Cardiac muscle cell (in vitro differentiated cells and primary cell): Measurements from ENCODE around the gene GJC2. TPM values are rescaled to one million over a fixed set of nuclear protein-coding genes. Genes with fewer than 3 reads are reported as not detected.

Experiments used
- DNase-seq, 2 donors: peaks; one replicate each; pipeline versions ENCODE4 v3.0.0 to v3.0.0-alpha.2; 2010 to 2017; ENCODE audit warnings: low read depth in 1 of 2, low spot score in 1 of 2
- H3K27ac ChIP-seq: fragments of 200-600 bp; sonication (generic); 2 replicates; pipeline ENCODE4 v1.5.1; 2016
- H3K27me3 ChIP-seq: fragments of 200-600 bp; sonication (generic); 2 replicates; pipeline ENCODE4 v1.6.0; 2016; ENCODE audit warnings: control low read depth
- H3K36me3 ChIP-seq: fragments of 200-600 bp; sonication (generic); 2 replicates; pipeline ENCODE4 v1.5.1; 2016; ENCODE audit warnings: control low read depth
- H3K4me1 ChIP-seq: fragments of 200-600 bp; sonication (generic); 2 replicates; pipeline ENCODE4 v1.8.1; 2017; ENCODE audit warnings: low read depth, mild to moderate bottlenecking, mixed run types
- H3K4me3 ChIP-seq: fragments of 200-600 bp; sonication (generic); 2 replicates; pipeline ENCODE4 v1.5.1; 2016; ENCODE audit warnings: mild to moderate bottlenecking
- H3K9me3 ChIP-seq: fragments of 200-600 bp; sonication (generic); 2 replicates; pipeline ENCODE4 v1.5.1; 2017; ENCODE audit warnings: low read depth, mild to moderate bottlenecking, control low read depth
- CTCF ChIP-seq: IDR thresholded peaks from 2 replicates; pipeline ENCODE4 v1.5.1; 2012; ENCODE audit warnings: low read depth, mild to moderate bottlenecking, low read length
- polyA plus RNA-seq: library from polyadenylated mRNA; unstranded; fragments of >200 nt; fragmentation: Nextera tagmentation; extraction: Ambion mirVana; gene quantifications from 2 replicates; pipeline ENCODE4 v1.2.1, GENCODE V29; 2016
- total RNA-seq: library from RNA; depleted of rRNA; stranded (reverse); fragments of >200 nt; gene quantifications from 2 replicates; pipeline ENCODE4 v1.2.3, GENCODE V29; 2016

Gene GJC2
- total and polyA plus RNA-seq, 2 experiments from 2014 or later = 0.13 to 0.51 TPM

- Histone ChIP-seq H3K27ac (peak overlapping the region; percentile 34), H3K9me3 (no peaks in the 10 kb centered on the region), H3K36me3 (no peaks in the 10 kb centered on the region), H3K4me3 (no peak overlapping the region), H3K4me1 (peaks cover 5% of the 10 kb centered on the region), H3K27me3 (no peaks in the 10 kb centered on the region)
- TF ChIP-seq CTCF = no peak
- DNase-seq = peak in 1 of 2 donors; percentile 96
Measured at GRCh38 chr1:228150461-228151179, 890 bp downstream of the GJC2 start.

DNA sequence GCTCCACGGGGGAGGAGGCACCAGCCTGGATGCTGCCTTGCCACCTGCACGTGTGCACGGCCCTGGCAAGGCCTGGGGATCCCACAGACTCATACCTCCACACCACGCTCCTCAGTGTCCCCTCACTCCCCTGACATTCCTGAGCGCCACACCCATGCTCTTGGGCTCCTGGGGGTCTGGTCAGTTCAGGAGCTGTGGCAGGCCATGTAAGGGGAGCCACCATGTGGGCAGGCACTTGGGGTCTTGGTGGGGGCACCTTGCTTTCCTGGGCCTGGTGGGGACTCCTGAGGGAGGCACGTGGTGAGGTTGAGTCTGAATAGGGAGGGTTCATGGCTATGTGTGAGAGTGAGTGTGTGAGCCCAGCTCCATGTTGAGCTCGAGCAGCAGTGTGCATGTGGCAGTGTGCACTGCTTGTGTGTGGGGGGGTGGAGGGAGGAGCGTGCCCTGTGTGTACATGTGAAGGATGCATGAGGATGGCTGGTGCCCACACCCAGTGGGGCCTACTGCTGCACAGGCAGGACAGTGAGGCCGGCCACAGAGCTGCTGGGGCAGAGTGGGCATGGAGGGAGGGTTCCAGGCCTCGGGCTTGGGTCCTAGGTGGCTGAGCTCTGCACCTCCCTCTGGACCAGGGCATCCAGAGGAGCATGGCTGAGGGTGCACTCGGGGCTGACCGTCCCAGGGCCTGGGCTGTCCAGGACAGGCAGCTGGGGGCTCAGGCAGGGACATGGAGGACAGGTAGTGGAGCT, 1.6 kb downstream of the GJC2 start:
- no peaks in the 10 kb centered on the region for H3K36me3 ChIP-seq
- H3K9me3 ChIP-seq = no peaks in the 10 kb centered on the region
- H3K27me3 ChIP-seq = no peaks in the 10 kb centered on the region
- H3K4me1 ChIP-seq = peaks cover 5% of the 10 kb centered on the region
- H3K27ac ChIP-seq = no peak overlapping the region
- no peak for DNase-seq
- TF ChIP-seq CTCF = no peak
- H3K4me3 ChIP-seq = no peak overlapping the region

DNA sequence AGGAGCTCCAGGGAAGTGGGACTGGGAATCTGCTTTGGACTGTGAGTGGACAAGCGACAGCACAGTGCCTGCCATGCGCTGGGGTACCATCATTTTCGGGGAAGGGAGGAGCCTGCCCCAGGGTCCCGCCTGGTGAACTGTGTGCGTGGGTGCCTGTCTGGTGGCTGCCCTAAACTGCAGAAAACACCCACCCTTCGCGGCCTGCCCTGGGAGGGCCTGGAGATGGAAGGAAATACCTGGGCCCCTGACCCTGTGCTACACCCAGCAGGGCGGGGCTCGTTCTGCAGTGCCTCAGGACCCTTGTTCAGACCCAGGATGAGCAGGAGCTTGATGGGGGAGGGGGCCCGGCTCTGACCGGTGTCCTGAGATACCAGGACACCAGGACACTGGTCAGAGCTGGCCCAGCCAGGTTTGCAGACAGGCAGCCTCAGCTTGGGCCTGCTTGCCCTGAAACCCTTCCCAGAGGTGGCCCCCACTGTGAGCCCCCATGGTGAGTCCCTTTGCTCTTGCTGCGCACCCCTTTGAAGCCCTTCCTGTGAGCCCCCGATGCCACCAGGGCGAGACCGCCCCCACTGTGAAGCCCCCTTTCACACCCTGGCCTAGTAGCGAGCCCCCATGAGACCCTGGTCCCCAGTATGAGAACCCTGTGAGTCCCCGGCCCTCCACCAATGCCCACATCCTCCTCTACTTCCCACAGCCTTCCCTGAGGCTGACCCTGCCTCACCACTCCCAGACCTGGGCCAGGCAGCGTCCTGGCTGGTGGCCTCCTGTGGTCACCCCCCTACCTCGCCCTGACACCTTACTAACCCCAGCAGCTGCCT, 2.6 kb downstream of the GJC2 start:
- peaks cover 5% of the 10 kb centered on the region for H3K4me1 ChIP-seq
- H3K27ac ChIP-seq = no peak overlapping the region
- H3K27me3 ChIP-seq = no peaks in the 10 kb centered on the region
- no peaks in the 10 kb centered on the region for H3K9me3 ChIP-seq
- H3K4me3 ChIP-seq = no peak overlapping the region
- H3K36me3 ChIP-seq = no peaks in the 10 kb centered on the region
- DNase-seq = no peak
- no peak for TF ChIP-seq CTCF

DNA sequence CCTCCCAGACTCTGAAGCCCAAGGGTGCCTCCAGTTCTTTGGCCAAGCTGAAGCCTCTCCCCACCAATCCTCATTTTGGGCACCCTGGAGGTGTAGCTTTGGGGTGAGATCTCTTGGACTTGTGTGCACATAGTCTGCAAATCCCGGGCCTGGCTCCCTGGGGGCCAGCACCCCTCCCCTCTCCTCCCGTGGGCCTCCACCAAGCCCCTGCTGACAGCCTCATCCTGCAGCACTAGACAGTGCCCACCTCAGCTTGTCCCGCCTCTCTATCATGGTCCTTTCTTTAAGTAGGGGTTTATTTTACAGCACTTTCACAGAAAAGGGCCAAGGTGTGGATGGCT, 3.2 kb downstream of the GJC2 start:
- Histone ChIP-seq H3K27me3 (no peaks in the 10 kb centered on the region), H3K9me3 (no peaks in the 10 kb centered on the region), H3K27ac (no peak overlapping the region), H3K4me1 (peaks cover 5% of the 10 kb centered on the region), H3K36me3 (no peaks in the 10 kb centered on the region), H3K4me3 (no peak overlapping the region)
- DNase-seq = no peak
- TF ChIP-seq CTCF = no peak

- DNase-seq = no peak
- H3K4me3 ChIP-seq = no peak overlapping the region
- H3K4me1 ChIP-seq = peaks cover 5% of the 10 kb centered on the region
- TF ChIP-seq CTCF = no peak
- no peaks in the 10 kb centered on the region for H3K9me3 ChIP-seq
- no peak overlapping the region for H3K27ac ChIP-seq
- no peaks in the 10 kb centered on the region for H3K27me3 ChIP-seq
- no peaks in the 10 kb centered on the region for H3K36me3 ChIP-seq
Measured at GRCh38 chr1:228154021-228154669, 4.4 kb downstream of the GJC2 start.
